DOHH2 (cell line): Measurements from ENCODE around the gene BAIAP2L1.
A peak's percentile ranks its signal among the peaks of the same experiment; 100 is the strongest.
"Not testable (repeated sequence)": the region's sequence is repeated elsewhere in the genome, so short reads cannot be mapped to it uniquely, and the experiment has no call there.

Experiments
- H3F3A ChIP-seq: fragments of 200-600 bp; sonication (generic), shearing (Covaris generic); 2 replicates; pipeline ENCODE4 v1.6.0; 2016; ENCODE audit warnings: antibody characterized with exemption, mild to moderate bottlenecking; ENCODE audit not compliant: control insufficient read depth, insufficient read depth
- H3K27ac ChIP-seq: fragments of 200-600 bp; sonication (generic); 2 replicates; pipeline ENCODE4 v1.5.1; 2014; ENCODE audit warnings: low read depth, mild to moderate bottlenecking, low read length, moderate library complexity
- H3K27me3 ChIP-seq: fragments of 200-600 bp; sonication (generic); 2 replicates; pipeline ENCODE4 v1.6.1; 2014; ENCODE audit warnings: mild to moderate bottlenecking, low read length, mixed read lengths; ENCODE audit not compliant: control insufficient read depth
- H3K36me3 ChIP-seq: fragments of 200-600 bp; sonication (generic); 2 replicates; pipeline ENCODE4 v1.6.1; 2014; ENCODE audit warnings: mild to moderate bottlenecking, low read length, moderate library complexity, mixed read lengths; ENCODE audit not compliant: control insufficient read depth
- H3K4me1 ChIP-seq: fragments of 200-600 bp; sonication (generic); 2 replicates; pipeline ENCODE4 v1.6.1; 2014; ENCODE audit warnings: mild to moderate bottlenecking, low read length, mixed read lengths; ENCODE audit not compliant: control insufficient read depth
- H3K4me2 ChIP-seq: fragments of 200-600 bp; sonication (generic); 2 replicates; pipeline ENCODE4 v1.6.0; 2014; ENCODE audit warnings: mild to moderate bottlenecking, low read length, moderate library complexity
- H3K4me3 ChIP-seq: fragments of 200-600 bp; sonication (generic); 2 replicates; pipeline ENCODE4 v1.5.1; 2014; ENCODE audit warnings: mild to moderate bottlenecking, low read length, mixed read lengths
- H3K79me2 ChIP-seq: fragments of 200-600 bp; sonication (generic); 2 replicates; pipeline ENCODE4 v1.6.1; 2014; ENCODE audit warnings: mild to moderate bottlenecking, low read length, mixed read lengths; ENCODE audit not compliant: control insufficient read depth
- H3K9me2 ChIP-seq: fragments of 200-600 bp; sonication (generic); replicated peaks from 2 replicates; pipeline ENCODE4 v1.6.1; 2014; ENCODE audit warnings: mild to moderate bottlenecking, low read length, mixed read lengths; ENCODE audit not compliant: control insufficient read depth
- H3K9me3 ChIP-seq: fragments of 200-600 bp; sonication (generic); 2 replicates; pipeline ENCODE4 v1.6.1; 2014; ENCODE audit warnings: antibody characterized with exemption, low read length, mixed read lengths; ENCODE audit not compliant: control insufficient read depth, insufficient read depth
- H4K20me1 ChIP-seq: fragments of 200-600 bp; sonication (generic); 2 replicates; pipeline ENCODE4 v1.6.0; 2014; ENCODE audit warnings: low read depth, mild to moderate bottlenecking, antibody characterized with exemption, low read length, moderate library complexity; ENCODE audit not compliant: control insufficient read depth, insufficient read depth
- EZH2phosphoT487 ChIP-seq: fragments of 200-600 bp; sonication (generic); IDR thresholded peaks from 2 replicates; pipeline ENCODE4 v1.6.1; 2017; ENCODE audit warnings: borderline replicate concordance, mild to moderate bottlenecking, antibody characterized with exemption, low read length, moderate library complexity, mixed read lengths
- TF ChIP-seq, protein P1 (sequence below): fragments of 200-600 bp; sonication (generic); IDR thresholded peaks from one replicate; pipeline ENCODE4 v1.5.1; 2014; ENCODE audit warnings: antibody characterized with exemption, mild to moderate bottlenecking, low read depth, low read length; ENCODE audit not compliant: poor library complexity, severe bottlenecking

BAIAP2L1 gene

DNA sequence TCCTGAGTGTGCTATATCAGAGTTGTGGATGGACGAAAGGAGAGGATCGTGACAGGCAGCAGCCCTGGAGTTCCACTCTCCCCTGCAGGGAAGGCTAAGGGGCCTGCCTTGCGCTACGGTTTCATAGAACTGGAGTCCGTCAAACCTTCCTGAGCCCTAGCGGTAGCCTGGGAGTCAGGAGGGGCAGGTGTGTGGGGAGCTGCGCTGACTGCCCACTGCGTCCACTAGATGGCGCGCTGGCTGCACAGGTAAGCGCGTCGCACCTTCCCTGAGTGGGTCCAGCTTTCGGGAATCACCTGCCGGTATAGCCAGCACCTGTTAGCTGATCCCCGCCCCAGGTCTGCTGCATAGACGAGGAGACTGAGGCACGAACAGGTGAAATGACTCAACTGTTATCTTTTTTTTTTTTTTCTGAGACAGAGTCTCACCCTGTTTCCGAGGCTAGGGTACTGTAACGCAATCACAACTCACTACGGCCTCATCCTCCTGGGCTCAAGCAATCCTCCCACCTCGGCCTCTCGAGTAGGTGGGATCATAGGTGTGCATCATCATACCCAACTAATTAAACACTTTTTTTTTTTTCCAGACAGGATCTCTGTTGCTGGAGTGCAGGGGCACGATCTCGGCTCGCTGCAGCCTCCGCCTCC lies 20.2 kb upstream of the BAIAP2L1 start:
- H3K9me2 ChIP-seq, result no peaks in the 10 kb centered on the region
- TF ChIP-seq, protein P1, sequence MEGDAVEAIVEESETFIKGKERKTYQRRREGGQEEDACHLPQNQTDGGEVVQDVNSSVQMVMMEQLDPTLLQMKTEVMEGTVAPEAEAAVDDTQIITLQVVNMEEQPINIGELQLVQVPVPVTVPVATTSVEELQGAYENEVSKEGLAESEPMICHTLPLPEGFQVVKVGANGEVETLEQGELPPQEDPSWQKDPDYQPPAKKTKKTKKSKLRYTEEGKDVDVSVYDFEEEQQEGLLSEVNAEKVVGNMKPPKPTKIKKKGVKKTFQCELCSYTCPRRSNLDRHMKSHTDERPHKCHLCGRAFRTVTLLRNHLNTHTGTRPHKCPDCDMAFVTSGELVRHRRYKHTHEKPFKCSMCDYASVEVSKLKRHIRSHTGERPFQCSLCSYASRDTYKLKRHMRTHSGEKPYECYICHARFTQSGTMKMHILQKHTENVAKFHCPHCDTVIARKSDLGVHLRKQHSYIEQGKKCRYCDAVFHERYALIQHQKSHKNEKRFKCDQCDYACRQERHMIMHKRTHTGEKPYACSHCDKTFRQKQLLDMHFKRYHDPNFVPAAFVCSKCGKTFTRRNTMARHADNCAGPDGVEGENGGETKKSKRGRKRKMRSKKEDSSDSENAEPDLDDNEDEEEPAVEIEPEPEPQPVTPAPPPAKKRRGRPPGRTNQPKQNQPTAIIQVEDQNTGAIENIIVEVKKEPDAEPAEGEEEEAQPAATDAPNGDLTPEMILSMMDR, result peak; percentile 100
- no peak for TF ChIP-seq EZH2phosphoT487
- H3K9me3 ChIP-seq, result no peaks in the 10 kb centered on the region
- peaks cover 5% of the 10 kb centered on the region for H3K27me3 ChIP-seq
- no peaks in the 10 kb centered on the region for H3K79me2 ChIP-seq
- H3K4me2 ChIP-seq, result no peak overlapping the region
- no peaks in the 10 kb centered on the region for H4K20me1 ChIP-seq
- H3K36me3 ChIP-seq, result no peaks in the 10 kb centered on the region
- H3K4me3 ChIP-seq, result no peak overlapping the region
- H3K4me1 ChIP-seq, result peaks cover 8% of the 10 kb centered on the region; the same call in 1 of the 2 replicates
- no peaks in the 10 kb centered on the region for H3F3A ChIP-seq
- H3K27ac ChIP-seq, result no peak overlapping the region

DNA sequence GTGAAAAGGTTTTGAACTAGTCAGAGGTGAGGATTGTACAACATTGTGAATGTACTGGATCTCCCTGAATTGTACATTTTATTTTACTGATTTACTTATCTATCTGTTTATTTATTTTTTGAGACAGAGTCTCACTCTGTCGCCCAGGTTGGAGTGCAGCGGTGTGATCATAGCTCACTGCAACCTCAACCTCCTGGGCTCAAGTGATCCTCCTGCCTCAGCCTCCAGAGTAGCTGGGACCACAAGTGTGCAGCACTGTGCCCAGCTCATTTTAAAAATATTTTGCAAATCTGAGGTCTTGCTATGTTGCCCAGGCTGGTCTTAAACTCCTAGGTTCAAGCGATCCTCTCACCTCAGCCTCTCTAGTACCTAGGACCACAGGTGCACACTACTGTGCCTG lies 19.1 kb upstream of the BAIAP2L1 start:
- not testable (repeated sequence) for H3K9me2 ChIP-seq, H3K27ac ChIP-seq, H3K4me2 ChIP-seq

DNA sequence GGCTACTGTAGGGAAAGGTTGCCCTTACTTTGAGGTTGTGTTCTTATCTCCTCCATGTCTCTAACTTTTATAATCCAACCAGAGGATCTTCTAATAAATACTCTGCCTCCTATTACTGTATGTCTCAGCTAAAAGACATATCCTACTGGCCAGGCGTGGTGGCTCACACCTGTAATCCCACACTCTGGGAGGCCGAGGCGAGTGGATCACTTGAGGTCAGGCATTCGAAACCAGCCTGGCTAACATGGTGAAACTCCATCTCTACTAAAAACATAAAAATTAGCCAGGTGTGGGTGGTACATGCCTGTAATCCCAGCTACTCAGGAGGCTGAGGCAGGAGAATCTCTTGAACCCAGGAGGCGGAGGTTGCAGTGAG lies 18.4 kb upstream of the BAIAP2L1 start:
- H3F3A ChIP-seq, H3K9me2 ChIP-seq, H3K4me3 ChIP-seq, H3K36me3 ChIP-seq, H3K9me3 ChIP-seq, H3K27ac ChIP-seq, H3K79me2 ChIP-seq, H3K4me2 ChIP-seq, H3K4me1 ChIP-seq, H4K20me1 ChIP-seq, H3K27me3 ChIP-seq: not testable (repeated sequence)

More for the DNA sequence above, 19.1 kb upstream of the BAIAP2L1 start:
- not testable (repeated sequence) for H3K4me3 ChIP-seq, H3F3A ChIP-seq, H3K9me3 ChIP-seq, H3K4me1 ChIP-seq, H3K27me3 ChIP-seq, H4K20me1 ChIP-seq, H3K36me3 ChIP-seq, H3K79me2 ChIP-seq

DNA sequence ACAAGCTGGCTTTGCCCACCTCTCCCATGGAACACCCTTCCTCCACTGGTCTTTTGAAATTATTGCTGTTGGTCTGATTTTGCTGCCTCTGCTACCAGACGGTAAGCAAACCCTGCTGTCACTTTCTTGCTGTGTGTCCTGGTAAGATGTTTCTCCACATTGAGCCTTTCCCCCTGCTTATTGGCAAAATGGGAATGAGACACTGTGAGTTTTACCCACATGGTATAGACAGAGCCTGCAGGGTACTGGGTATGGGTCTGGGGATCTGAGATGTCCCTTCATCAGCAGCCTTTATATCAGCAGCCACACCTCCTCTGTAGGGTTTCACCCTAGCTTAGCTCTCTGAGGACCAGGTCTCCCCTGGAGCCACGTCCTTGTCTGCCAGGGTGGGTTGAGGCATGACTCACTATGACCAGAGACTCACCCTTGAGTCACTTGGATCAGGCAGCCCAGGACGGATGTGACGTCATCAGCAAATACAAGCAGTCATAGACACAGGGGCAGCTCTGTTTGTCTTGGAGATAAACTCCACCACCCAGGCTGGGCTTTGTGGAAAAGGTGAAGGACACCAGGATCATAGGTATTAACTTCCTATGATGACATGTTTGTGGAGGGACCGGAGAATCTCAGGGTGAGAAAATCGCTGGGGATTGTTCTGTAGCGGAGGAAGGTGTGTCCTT lies 17.9 kb upstream of the BAIAP2L1 start:
- Histone ChIP-seq H3K4me3 (no peak overlapping the region), H4K20me1 (no peaks in the 10 kb centered on the region), H3K36me3 (no peaks in the 10 kb centered on the region), H3K9me3 (no peaks in the 10 kb centered on the region), H3K9me2 (no peaks in the 10 kb centered on the region), H3K79me2 (no peaks in the 10 kb centered on the region), H3K27me3 (peaks cover 8% of the 10 kb centered on the region), H3F3A (no peaks in the 10 kb centered on the region), H3K4me1 (peaks cover 8% of the 10 kb centered on the region; the same call in 1 of the 2 replicates), H3K4me2 (no peak overlapping the region), H3K27ac (no peak overlapping the region)
- no peak for TF ChIP-seq EZH2phosphoT487
- TF ChIP-seq, protein P1, result no peak
